Stomach (tissue), 9 donors: ENCODE data around the gene COL5A1. TPM values are rescaled to one million over a fixed set of nuclear protein-coding genes. Genes with fewer than 3 reads are reported as not detected.

ENCODE experiments used
- DNase-seq, 2 donors: peaks; one replicate each; pipeline versions ENCODE4 v3.0.0 to v3.0.0-alpha.2; 2013 to 2019
- H3K27ac ChIP-seq, 5 donors: fragments of 200-600 bp in 4 of 5; sonication (generic) in 4 of 5; one replicate each; pipeline ENCODE4 v1.5.1; 2013 to 2019; ENCODE audit warnings: mild to moderate bottlenecking in 1 of 5, moderate library complexity in 1 of 5
- H3K27me3 ChIP-seq, 3 donors: fragments of 200-600 bp; sonication (generic); one replicate each; pipeline ENCODE4 v1.5.1; 2017 to 2019; ENCODE audit warnings: mixed run types in 1 of 3
- H3K36me3 ChIP-seq, 4 donors: fragments of 200-600 bp; sonication (generic); 1 replicate in 3 of 4; 2 replicates in 1 of 4; pipeline ENCODE4 v1.5.1; 2016 to 2019
- H3K4me1 ChIP-seq, 4 donors: fragments of 200-600 bp; sonication (generic); one replicate each; pipeline ENCODE4 v1.5.1; 2016 to 2019
- H3K4me3 ChIP-seq, 4 donors: fragments of 200-600 bp; sonication (generic) in 3 of 4; one replicate each; pipeline ENCODE4 v1.5.1; 2016 to 2019; ENCODE audit warnings: mild to moderate bottlenecking in 1 of 4
- H3K9me3 ChIP-seq, 4 donors: fragments of 200-600 bp; sonication (generic); one replicate each; pipeline ENCODE4 v1.5.1; 2016 to 2019
- CTCF ChIP-seq, 7 experiments: fragments of 450-650 bp in 4 of 7; fragments of 200-600 bp in 3 of 7; sonication (generic) in 3 of 7; IDR thresholded peaks; one replicate each; pipeline ENCODE4 v1.5.1; 2016 to 2019; ENCODE audit warnings: antibody characterized with exemption in 7 of 7, control low read depth in 2 of 7, mild to moderate bottlenecking in 1 of 7
- EP300 ChIP-seq: sonication (generic); formaldehyde crosslinking; IDR thresholded peaks from one replicate; pipeline ENCODE4 v1.6.1; 2017; ENCODE audit warnings: antibody characterized with exemption
- POLR2A ChIP-seq, 4 donors: fragments of 450-650 bp; IDR thresholded peaks; one replicate each; pipeline ENCODE4 v1.6.1; 2016; ENCODE audit warnings: antibody characterized with exemption in 4 of 4, control low read depth in 2 of 4, mild to moderate bottlenecking in 1 of 4, moderate library complexity in 1 of 4
- POLR2AphosphoS5 ChIP-seq, 3 donors: sonication (generic); formaldehyde crosslinking; IDR thresholded peaks; one replicate each; pipeline ENCODE4 v1.6.1; 2016; ENCODE audit warnings: antibody characterized with exemption in 3 of 3
- WGBS, 5 donors: extraction: QIAGEN DNeasy Blood & Tissue Kit in 3 of 5; methylation state at CpG; one replicate each; pipeline versions ENCODE4 v1.1.5 to v1.1.7; 2013 to 2018; 5-methylcytosine and 5-hydroxymethylcytosine counted together
- intact Hi-C: fragments of 100-400 bp; cut with DNase I; formaldehyde crosslinking; loops from one replicate; pipeline ENCODE4 v1.15.1; 2023; ENCODE audit warnings: low total_unique reads
- polyA plus RNA-seq, 3 donors: library from polyadenylated mRNA; stranded (reverse); fragments of 200-250 nt; gene quantifications; one replicate each; pipeline ENCODE4 v1.2.3, GENCODE V29; 2013
- total RNA-seq, 5 donors: library from RNA; depleted of rRNA; stranded (reverse); fragments of >200 nt; gene quantifications; one replicate each; pipeline versions ENCODE4 v1.1.0 to v1.2.3, GENCODE V29; 2014 to 2016
- donor health status: healthy with polysubstance abuse.
- donor health status: Bipolar disorder and iron deficiency.
- donor health status: healthy.

Gene COL5A1
- total and polyA plus RNA-seq, 8 donors = 7.3 to 205 (median 26.4) TPM

- intact Hi-C loops = no loop called here
- Histone ChIP-seq H3K27me3 (no peaks in the 10 kb centered on the region), H3K4me3 (no peak overlapping the region), H3K9me3 (no peaks in the 10 kb centered on the region), H3K27ac (no peak overlapping the region), H3K36me3 (peaks cover 21 to 97% (median 76%) of the 10 kb centered on the region in 4 donors), H3K4me1 (no peaks in the 10 kb centered on the region)
- no peak for DNase-seq
- no peak for TF ChIP-seq POLR2A (IDR thresholded peaks at IDR 0.05)
- TF ChIP-seq POLR2AphosphoS5 (IDR thresholded peaks at IDR 0.05) = no peak
- no peak for TF ChIP-seq CTCF (IDR thresholded peaks at IDR 0.05)
- TF ChIP-seq EP300 = no peak
- WGBS, 5 donors = 76 to 92% (median 86%) methylated on average over 9 to 12 of the region's 12 CpGs
These were observed 186.4 kb downstream of the COL5A1 start for GRCh38 chr9:134827993-134828392.

GRCh38 chr9:134828892-134829291 is 187.3 kb downstream of the COL5A1 start:
- no peak overlapping the region for H3K27ac ChIP-seq
- intact Hi-C loops = no loop called here
- H3K9me3 ChIP-seq = no peaks in the 10 kb centered on the region
- H3K36me3 ChIP-seq = peaks cover 21 to 95% (median 75%) of the 10 kb centered on the region in 4 donors
- H3K4me3 ChIP-seq = no peak overlapping the region
- TF ChIP-seq CTCF (IDR thresholded peaks at IDR 0.05) (no peak), EP300 (no peak), POLR2A (IDR thresholded peaks at IDR 0.05) (no peak), POLR2AphosphoS5 (IDR thresholded peaks at IDR 0.05) (no peak)
- WGBS, 5 donors = 74 to 91% (median 83%) methylated on average over 11 of the region's 11 CpGs
- H3K4me1 ChIP-seq = no peaks in the 10 kb centered on the region
- H3K27me3 ChIP-seq = no peaks in the 10 kb centered on the region
- DNase-seq = no peak

- H3K4me3 ChIP-seq = no peak overlapping the region
- H3K27ac ChIP-seq = no peak overlapping the region
- intact Hi-C loops = no loop called here
- TF ChIP-seq POLR2AphosphoS5 (IDR thresholded peaks at IDR 0.05) (no peak), POLR2A (IDR thresholded peaks at IDR 0.05) (no peak), EP300 (no peak), CTCF (IDR thresholded peaks at IDR 0.05) (no peak)
- no peak for DNase-seq
- H3K9me3 ChIP-seq = no peaks in the 10 kb centered on the region
- no peaks in the 10 kb centered on the region for H3K4me1 ChIP-seq
- H3K36me3 ChIP-seq = peaks cover 21 to 95% (median 74%) of the 10 kb centered on the region in 4 donors
- H3K27me3 ChIP-seq = no peaks in the 10 kb centered on the region
- 84 to 93% (median 91%) methylated on average over 28 to 35 of the region's 35 CpGs for WGBS, 5 donors
These were observed 187.8 kb downstream of the COL5A1 start for GRCh38 chr9:134829356-134829937.

- peaks cover 18 to 95% (median 72%) of the 10 kb centered on the region in 4 donors for H3K36me3 ChIP-seq
- H3K27ac ChIP-seq = no peak overlapping the region
- no peaks in the 10 kb centered on the region for H3K9me3 ChIP-seq
- intact Hi-C loops = no loop called here
- H3K4me3 ChIP-seq = no peak overlapping the region
- H3K27me3 ChIP-seq = no peaks in the 10 kb centered on the region
- TF ChIP-seq CTCF (IDR thresholded peaks at IDR 0.05) (no peak), EP300 (no peak), POLR2A (IDR thresholded peaks at IDR 0.05) (no peak), POLR2AphosphoS5 (IDR thresholded peaks at IDR 0.05) (no peak)
- 91 to 96% (median 92%) methylated on average over 9 to 19 of the region's 19 CpGs for WGBS, 5 donors
- no peak for DNase-seq
- H3K4me1 ChIP-seq = no peaks in the 10 kb centered on the region
These were observed 188.5 kb downstream of the COL5A1 start for GRCh38 chr9:134830126-134830525.
